ENCODE results near the gene VGLL4. TPM values are rescaled to one million over a fixed set of nuclear protein-coding genes. Genes with fewer than 3 reads are reported as not detected.

VGLL4 gene
- total RNA-seq, 1 experiment from 2014 or later = 26.9 TPM

DNA sequence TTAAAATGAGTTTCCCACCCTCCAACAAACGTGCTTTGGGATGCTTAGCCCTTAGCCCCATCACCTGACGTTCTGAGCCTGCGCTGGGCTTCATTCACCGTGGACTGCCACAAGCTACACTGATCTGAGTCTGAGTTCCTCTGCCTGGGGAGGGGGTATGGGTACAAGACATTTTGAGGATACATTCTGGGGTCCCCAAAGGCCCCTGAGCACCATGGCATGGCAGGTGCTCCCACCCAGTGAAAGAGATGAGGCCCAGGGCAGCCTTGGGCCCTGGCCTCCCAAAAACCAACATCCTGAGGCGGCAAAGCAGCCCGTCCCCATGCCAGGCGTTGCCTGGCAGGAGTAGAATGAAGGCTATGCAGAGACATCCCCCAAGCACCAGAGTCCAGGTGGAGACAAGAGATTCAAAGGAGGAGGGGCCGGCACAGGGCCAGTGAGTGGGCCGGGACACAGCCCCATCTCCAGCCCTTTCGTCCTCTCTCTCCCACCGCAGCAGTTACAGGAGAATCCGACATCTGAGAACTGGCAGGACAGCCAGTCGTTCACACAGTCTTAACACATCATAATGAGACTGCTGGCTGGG is 74.5 kb downstream of the VGLL4 start:
- Histone ChIP-seq H3K4me1 (ENCODE audit: control insufficient read depth in 1 of 2, insufficient read depth in 2 of 2, low read length in 2 of 2) (peaks cover 30 to 47% of the 10 kb centered on the region in 2 experiments), H3K9ac (ENCODE audit: low read length) (peak overlapping the region; percentile 63), H2AFZ (ENCODE audit: low read depth, low read length, poor library complexity, severe bottlenecking) (no peak overlapping the region), H3K9me3 (ENCODE audit: control insufficient read depth in 1 of 2, insufficient read depth in 1 of 2, low read depth in 1 of 2, low read length in 2 of 2) (no peaks in the 10 kb centered on the region), H3K9me2 (ENCODE audit: insufficient read depth) (no peaks in the 10 kb centered on the region), H3K27me3 (ENCODE audit: insufficient read depth, low read length) (no peaks in the 10 kb centered on the region), H3K27ac (ENCODE audit: low read depth, low read length) (peak overlapping the region; percentile 65), H3K79me2 (ENCODE audit: insufficient read depth, low read length) (no peaks in the 10 kb centered on the region; the same call in 1 of the 2 replicates), H3K36me3 (ENCODE audit: control insufficient read depth in 1 of 2, insufficient read depth in 2 of 2, low read length in 2 of 2) (no peaks in the 10 kb centered on the region), H4K20me1 (ENCODE audit: insufficient read depth) (no peaks in the 10 kb centered on the region), H3K4me2 (ENCODE audit: low read length) (peak overlapping the region; percentile 88), H3K4me3 (replicated peaks in 1 of 2; ENCODE audit: low read depth in 1 of 2, low read length in 2 of 2) (peak overlapping the region; percentile 15 to 52)
- intact Hi-C loops (cut with micrococcal nuclease) = no loop called here
- RAD21 ChIA-PET (ENCODE audit: low non-redundant PET in 1 of 2, low total read pairs in 2 of 2, uncharacterized antibody in 2 of 2, unreplicated experiment in 2 of 2) = interaction anchor here in 1 of 2 experiments (1.1 kb wide), 1 partner anchor 22 kb away, joined by 3 read pairs; no protein-coding TSS in a partner anchor
- no TSS peak for BruUV-seq (replicated peaks)
- no peak for TF ChIP-seq CBX3 (IDR thresholded peaks at IDR 0.05; ENCODE audit: low read depth)
- no peak for TF ChIP-seq ZNF274 (IDR thresholded peaks at IDR 0.05; ENCODE audit: low read depth, low read length)
- TF ChIP-seq ELF1 (IDR thresholded peaks at IDR 0.05; ENCODE audit: borderline replicate concordance, low read depth) = no peak
- no peak for TF ChIP-seq YY1 (IDR thresholded peaks at IDR 0.05; ENCODE audit: extremely low read depth, insufficient replicate concordance, low read depth, low read length)
- no peak for TF ChIP-seq CEBPB (IDR thresholded peaks at IDR 0.05; ENCODE audit: low read depth)
- TF ChIP-seq FOSL1 (IDR thresholded peaks at IDR 0.05; ENCODE audit: low read depth) = no peak
- no peak for TF ChIP-seq JUND (IDR thresholded peaks at IDR 0.05)
- TF ChIP-seq ZBTB33 (IDR thresholded peaks at IDR 0.05; ENCODE audit: extremely low read depth, insufficient replicate concordance, low read length) = no peak
- no peak for TF ChIP-seq ATF3 (IDR thresholded peaks at IDR 0.05)
- DNase-seq (ENCODE audit: low read depth, low spot score) = no peak
- ATAC-seq = no peak
- POLR2A ChIA-PET = no interaction called here
- CTCF ChIA-PET = no interaction called here
